ENCODE data around the gene RBM24. TPM values are rescaled to one million over a fixed set of nuclear protein-coding genes. Genes with fewer than 3 reads are reported as not detected.
"Not testable (repeated sequence)": the region's sequence is repeated elsewhere in the genome, so short reads cannot be mapped to it uniquely, and the experiment has no call there.

The RBM24 gene
- total and polyA plus RNA-seq, 2 of the 13 experiments (the other 11 are each of a cell fraction or from before 2014, with no cell fraction given): 1.5 to 14.2 TPM

GRCh38 chr6:17313238-17313637, 32.1 kb downstream of the RBM24 start:
- H3K4me3 ChIP-seq (replicated peaks in 1 of 3; ENCODE audit: insufficient read depth in 1 of 3, low read depth in 2 of 3, low read length in 3 of 3); H2AFZ ChIP-seq (ENCODE audit: low read length); FAIRE-seq; H3K9me3 ChIP-seq (ENCODE audit: low read length); intact Hi-C loops (cut with micrococcal nuclease; ENCODE audit: unreplicated experiment); POLR2A ChIA-PET; H3K4me2 ChIP-seq (ENCODE audit: low read depth, low read length); ATAC-seq; CTCF ChIA-PET (ENCODE audit: low intra/inter-chr PET ratio, low total read pairs); H3K27me3 ChIP-seq (ENCODE audit: control insufficient read depth in 1 of 2, insufficient read depth in 2 of 2, low read length in 2 of 2); H3K9ac ChIP-seq (ENCODE audit: insufficient read depth, low read depth, low read length); BruUV-seq (replicated peaks); H3K27ac ChIP-seq (ENCODE audit: extremely low read length, insufficient read depth, low read length); DNase-seq (ENCODE audit: low spot score); H4K20me1 ChIP-seq (ENCODE audit: insufficient read depth, low read length); H3K79me2 ChIP-seq (ENCODE audit: insufficient read depth, low read length); in situ Hi-C loops (cut with HindIII; ENCODE audit: extremely low pct_ligation_motif_present, low pct_unique_long_range_greater_than_20kb); H3K36me3 ChIP-seq (replicated peaks in 1 of 2; ENCODE audit: control insufficient read depth in 1 of 2, insufficient read depth in 2 of 2, low read length in 2 of 2): not testable (repeated sequence)
- TF ChIP-seq NFYB (CRISPR knock-in tag; IDR thresholded peaks at IDR 0.05): peak; percentile 58; the same call in 1 of the 2 replicates
- TF ChIP-seq NFYC (CRISPR knock-in tag; IDR thresholded peaks at IDR 0.05): peak; percentile 22; the same call in 1 of the 2 replicates
- 97% methylated on average over 7 of the region's 7 CpGs for WGBS (ENCODE audit: low lambda C conversion rate)
- H3K4me1 ChIP-seq (ENCODE audit: insufficient read depth, low read length): peaks cover 52% of the 10 kb centered on the region

- FAIRE-seq: peak; percentile 44
- 93% methylated on average over 6 of the region's 6 CpGs for WGBS (ENCODE audit: low lambda C conversion rate)
- no peaks in the 10 kb centered on the region for H4K20me1 ChIP-seq (ENCODE audit: insufficient read depth, low read length)
- in situ Hi-C loops (cut with HindIII; ENCODE audit: extremely low pct_ligation_motif_present, low pct_unique_long_range_greater_than_20kb): no loop called here
- H3K4me3 ChIP-seq (replicated peaks in 1 of 3; ENCODE audit: insufficient read depth in 1 of 3, low read depth in 2 of 3, low read length in 3 of 3): no peak overlapping the region
- H3K4me1 ChIP-seq (ENCODE audit: insufficient read depth, low read length): peaks cover 59% of the 10 kb centered on the region
- POLR2A ChIA-PET: no interaction called here
- H3K9me3 ChIP-seq (ENCODE audit: low read length): no peaks in the 10 kb centered on the region
- H3K27ac ChIP-seq (ENCODE audit: extremely low read length, insufficient read depth, low read length): no peak overlapping the region
- no peaks in the 10 kb centered on the region for H3K27me3 ChIP-seq (ENCODE audit: control insufficient read depth in 1 of 2, insufficient read depth in 2 of 2, low read length in 2 of 2)
- ATAC-seq: no peak
- BruUV-seq (replicated peaks): no TSS peak
- no peak overlapping the region for H2AFZ ChIP-seq (ENCODE audit: low read length)
- H3K9ac ChIP-seq (ENCODE audit: insufficient read depth, low read depth, low read length): no peak overlapping the region
- H3K36me3 ChIP-seq (replicated peaks in 1 of 2; ENCODE audit: control insufficient read depth in 1 of 2, insufficient read depth in 2 of 2, low read length in 2 of 2): no peaks in the 10 kb centered on the region
- no peaks in the 10 kb centered on the region for H3K79me2 ChIP-seq (ENCODE audit: insufficient read depth, low read length)
- intact Hi-C loops (cut with micrococcal nuclease; ENCODE audit: unreplicated experiment): no loop called here
- TF ChIP-seq ZNF18 (CRISPR knock-in tag; IDR thresholded peaks at IDR 0.05; ENCODE audit: insufficient replicate concordance) (no peak), XRCC5 (optimal IDR thresholded peaks at IDR 0.05; ENCODE audit: low read length) (no peak), ZNF704 (CRISPR knock-in tag; IDR thresholded peaks at IDR 0.05; ENCODE audit: borderline replicate concordance) (no peak), FOSL1 (CRISPR knock-in tag; IDR thresholded peaks at IDR 0.05; ENCODE audit: borderline replicate concordance) (no peak), NPAS2 (CRISPR knock-in tag; IDR thresholded peaks at IDR 0.05; ENCODE audit: borderline replicate concordance) (no peak)
- DNase-seq (ENCODE audit: low spot score): no peak
- CTCF ChIA-PET (ENCODE audit: low intra/inter-chr PET ratio, low total read pairs): no interaction called here
- no peak overlapping the region for H3K4me2 ChIP-seq (ENCODE audit: low read depth, low read length)
These were observed 32.8 kb downstream of the RBM24 start for GRCh38 chr6:17313971-17314370.

Data from HepG2 (cell line).